Fibroblast of mammary gland (primary cell): ENCODE measurements around the gene SLX4IP.

ENCODE experiments used
- DNase-seq: peaks from one replicate; pipeline ENCODE4 v3.0.0-alpha.2; 2010; ENCODE audit warnings: low read depth
- H3K4me3 ChIP-seq: 2 replicates; pipeline ENCODE4 v1.5.1; 2011; ENCODE audit warnings: low read depth, mild to moderate bottlenecking, low read length, moderate library complexity; ENCODE audit not compliant: control insufficient read depth
- CTCF ChIP-seq: conservative IDR thresholded peaks from 2 replicates; pipeline ENCODE4 v1.5.1; 2011; ENCODE audit warnings: low read depth, low read length, inconsistent platforms; ENCODE audit not compliant: control insufficient read depth, insufficient read depth

Gene SLX4IP

GRCh38 chr20:10531848-10532247 is 96.7 kb downstream of the SLX4IP start:
- no peak overlapping the region for H3K4me3 ChIP-seq
- no peak for TF ChIP-seq CTCF
- peak; percentile 81 for DNase-seq

- no peak for DNase-seq
- H3K4me3 ChIP-seq, result no peak overlapping the region
- no peak for TF ChIP-seq CTCF
Observed at GRCh38 chr20:10532361-10532760, 97.3 kb downstream of the SLX4IP start.

GRCh38 chr20:10536531-10536930 is 101.4 kb downstream of the SLX4IP start:
- peak; percentile 43 for DNase-seq
- H3K4me3 ChIP-seq, result no peak overlapping the region
- peak; percentile 57 for TF ChIP-seq CTCF

GRCh38 chr20:10537850-10538480 is 102.9 kb downstream of the SLX4IP start:
- DNase-seq, result peak; percentile 73
- H3K4me3 ChIP-seq, result no peak overlapping the region
- TF ChIP-seq CTCF, result no peak

- no peak overlapping the region for H3K4me3 ChIP-seq
- no peak for TF ChIP-seq CTCF
- DNase-seq, result no peak
Observed at GRCh38 chr20:10538768-10539167, 103.7 kb downstream of the SLX4IP start.

- no peak for TF ChIP-seq CTCF
- no peak overlapping the region for H3K4me3 ChIP-seq
- no peak for DNase-seq
Observed at GRCh38 chr20:10539818-10540553, 104.9 kb downstream of the SLX4IP start.
